ENCODE data around the gene NPM1.

DNA sequence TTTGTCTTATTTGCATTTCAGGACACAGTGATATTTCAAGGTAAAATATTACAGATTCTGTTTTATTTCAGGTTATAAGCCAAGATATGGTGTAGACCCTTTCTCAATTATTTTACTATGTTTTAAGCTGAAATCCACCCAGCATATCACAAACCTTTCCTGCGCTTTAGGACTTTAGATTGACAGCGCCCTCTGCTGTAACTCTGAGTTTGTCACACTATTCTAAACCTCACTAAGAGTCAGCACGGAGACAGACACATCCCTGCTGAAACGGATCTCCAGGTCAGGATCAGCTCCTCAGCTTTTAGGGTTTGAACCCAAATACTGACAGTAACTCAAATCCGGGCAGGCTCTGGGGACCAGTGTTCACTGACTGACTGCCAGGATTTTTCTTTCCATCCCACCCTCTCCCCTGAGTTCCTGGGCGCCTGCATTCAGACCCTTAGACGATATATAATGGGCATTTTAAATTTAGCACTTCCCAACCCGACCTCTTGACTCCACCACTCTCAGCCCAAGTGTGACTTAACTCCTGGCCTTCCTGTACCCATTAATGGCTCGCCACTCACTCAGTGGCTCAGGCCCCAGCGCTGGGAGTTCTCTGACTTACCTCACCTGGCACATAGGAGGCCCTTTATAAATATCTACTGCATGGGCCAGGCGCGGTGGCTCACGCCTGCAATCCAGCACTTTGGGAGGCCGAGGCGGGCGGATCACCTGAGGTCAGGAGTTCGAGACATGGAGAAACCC, 45.1 kb upstream of the NPM1 start:
- TF ChIP-seq, protein P1, sequence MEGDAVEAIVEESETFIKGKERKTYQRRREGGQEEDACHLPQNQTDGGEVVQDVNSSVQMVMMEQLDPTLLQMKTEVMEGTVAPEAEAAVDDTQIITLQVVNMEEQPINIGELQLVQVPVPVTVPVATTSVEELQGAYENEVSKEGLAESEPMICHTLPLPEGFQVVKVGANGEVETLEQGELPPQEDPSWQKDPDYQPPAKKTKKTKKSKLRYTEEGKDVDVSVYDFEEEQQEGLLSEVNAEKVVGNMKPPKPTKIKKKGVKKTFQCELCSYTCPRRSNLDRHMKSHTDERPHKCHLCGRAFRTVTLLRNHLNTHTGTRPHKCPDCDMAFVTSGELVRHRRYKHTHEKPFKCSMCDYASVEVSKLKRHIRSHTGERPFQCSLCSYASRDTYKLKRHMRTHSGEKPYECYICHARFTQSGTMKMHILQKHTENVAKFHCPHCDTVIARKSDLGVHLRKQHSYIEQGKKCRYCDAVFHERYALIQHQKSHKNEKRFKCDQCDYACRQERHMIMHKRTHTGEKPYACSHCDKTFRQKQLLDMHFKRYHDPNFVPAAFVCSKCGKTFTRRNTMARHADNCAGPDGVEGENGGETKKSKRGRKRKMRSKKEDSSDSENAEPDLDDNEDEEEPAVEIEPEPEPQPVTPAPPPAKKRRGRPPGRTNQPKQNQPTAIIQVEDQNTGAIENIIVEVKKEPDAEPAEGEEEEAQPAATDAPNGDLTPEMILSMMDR (conservative IDR thresholded peaks at IDR 0.05; ENCODE audit: low read depth, low read length): peak; percentile 93
- TF ChIP-seq EZH2phosphoT487 (IDR thresholded peaks at IDR 0.05; ENCODE audit: borderline replicate concordance, low read length): no peak
